Parathyroid adenoma (tissue), 2 donors: ENCODE results near the gene SORL1-AS1.

Source experiments
- H2AFZ ChIP-seq: fragments of 300-600 bp; sonication (generic); one replicate; pipeline ENCODE4 v1.7.0; 2017; ENCODE audit warnings: antibody characterized with exemption, mild to moderate bottlenecking
- H3K27ac ChIP-seq: fragments of 300-600 bp; sonication (generic); one replicate; pipeline ENCODE4 v1.7.0; 2017
- H3K27me3 ChIP-seq: fragments of 300-600 bp; sonication (generic); one replicate; pipeline ENCODE4 v1.7.0; 2017; ENCODE audit warnings: low read length; ENCODE audit not compliant: control insufficient read depth, insufficient read depth
- H3K36me3 ChIP-seq: fragments of 300-600 bp; sonication (generic); one replicate; pipeline ENCODE4 v1.7.0; 2017; ENCODE audit warnings: low read length; ENCODE audit not compliant: control insufficient read depth, insufficient read depth
- H3K4me1 ChIP-seq: fragments of 300-600 bp; sonication (generic); one replicate; pipeline ENCODE4 v1.7.0; 2017; ENCODE audit warnings: control low read depth
- H3K4me2 ChIP-seq: fragments of 300-600 bp; sonication (generic); one replicate; pipeline ENCODE4 v1.7.0; 2017; ENCODE audit warnings: low read length
- H3K4me3 ChIP-seq: fragments of 300-600 bp; sonication (generic); one replicate; pipeline ENCODE4 v1.7.0; 2017; ENCODE audit warnings: low read depth, low read length
- H3K79me2 ChIP-seq: fragments of 300-600 bp; sonication (generic); one replicate; pipeline ENCODE4 v1.7.0; 2017; ENCODE audit warnings: control low read depth
- H3K9ac ChIP-seq: fragments of 300-600 bp; sonication (generic); one replicate; pipeline ENCODE4 v1.7.0; 2017; ENCODE audit warnings: mild to moderate bottlenecking
- H3K9me3 ChIP-seq: fragments of 300-600 bp; sonication (generic); one replicate; pipeline ENCODE4 v1.7.0; 2017; ENCODE audit warnings: low read length; ENCODE audit not compliant: control insufficient read depth
- TF ChIP-seq, protein P1 (sequence below): fragments of 300-600 bp; sonication (generic); IDR thresholded peaks from one replicate; pipeline ENCODE4 v1.7.0; 2017; ENCODE audit warnings: antibody characterized with exemption, mild to moderate bottlenecking
- donor health status: primary hyperparathyroidism.

The SORL1-AS1 gene

DNA sequence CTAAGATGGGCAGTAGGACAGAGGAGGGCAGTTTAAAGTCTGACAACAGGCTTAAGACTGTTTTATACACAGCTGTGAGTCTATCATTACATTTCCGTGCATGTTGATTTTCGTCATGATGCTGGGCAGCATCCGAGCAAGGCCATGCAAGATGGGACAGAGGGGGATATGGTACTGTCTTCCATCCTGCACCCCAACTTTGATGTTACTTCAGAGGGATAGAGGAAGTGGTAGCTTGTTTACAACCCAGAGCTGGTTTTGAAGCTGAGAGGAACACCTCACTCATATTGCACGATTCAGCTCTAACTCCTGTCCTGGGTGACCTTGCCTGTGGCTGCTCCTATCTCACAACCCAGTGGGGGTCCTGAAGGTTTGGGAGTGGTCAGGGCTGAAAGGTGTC, 3.6 kb downstream of the SORL1-AS1 start:
- H3K27ac ChIP-seq = no peak overlapping the region

DNA sequence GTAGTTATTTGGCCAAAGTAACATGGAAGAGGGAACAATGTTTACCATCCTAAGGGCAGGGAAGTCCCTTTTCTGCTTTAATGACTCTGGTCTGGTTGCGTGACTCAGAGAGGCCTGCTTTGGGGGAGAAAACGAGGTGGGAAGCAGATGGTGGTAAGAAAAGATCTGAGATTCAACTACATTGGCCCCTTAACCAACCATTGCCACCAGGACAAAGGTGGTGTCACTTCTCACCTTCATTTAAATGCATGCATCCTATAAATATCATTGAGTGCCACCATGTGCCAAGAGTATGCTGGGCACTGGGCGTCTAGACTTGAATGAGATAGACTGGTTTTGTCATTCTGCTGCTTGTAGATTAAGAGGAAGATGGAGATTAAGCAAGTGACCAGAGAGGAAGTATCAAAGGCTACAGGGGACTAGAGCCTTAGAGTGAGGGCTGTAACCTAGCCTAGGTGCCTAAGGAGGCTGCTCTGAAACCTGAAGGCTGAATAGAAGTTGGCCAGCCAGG, 4.3 kb downstream of the SORL1-AS1 start:
- H3K79me2 ChIP-seq = no peaks in the 10 kb centered on the region
- H3K9ac ChIP-seq = no peak overlapping the region
- no peak overlapping the region for H3K4me3 ChIP-seq
- TF ChIP-seq, protein P1, sequence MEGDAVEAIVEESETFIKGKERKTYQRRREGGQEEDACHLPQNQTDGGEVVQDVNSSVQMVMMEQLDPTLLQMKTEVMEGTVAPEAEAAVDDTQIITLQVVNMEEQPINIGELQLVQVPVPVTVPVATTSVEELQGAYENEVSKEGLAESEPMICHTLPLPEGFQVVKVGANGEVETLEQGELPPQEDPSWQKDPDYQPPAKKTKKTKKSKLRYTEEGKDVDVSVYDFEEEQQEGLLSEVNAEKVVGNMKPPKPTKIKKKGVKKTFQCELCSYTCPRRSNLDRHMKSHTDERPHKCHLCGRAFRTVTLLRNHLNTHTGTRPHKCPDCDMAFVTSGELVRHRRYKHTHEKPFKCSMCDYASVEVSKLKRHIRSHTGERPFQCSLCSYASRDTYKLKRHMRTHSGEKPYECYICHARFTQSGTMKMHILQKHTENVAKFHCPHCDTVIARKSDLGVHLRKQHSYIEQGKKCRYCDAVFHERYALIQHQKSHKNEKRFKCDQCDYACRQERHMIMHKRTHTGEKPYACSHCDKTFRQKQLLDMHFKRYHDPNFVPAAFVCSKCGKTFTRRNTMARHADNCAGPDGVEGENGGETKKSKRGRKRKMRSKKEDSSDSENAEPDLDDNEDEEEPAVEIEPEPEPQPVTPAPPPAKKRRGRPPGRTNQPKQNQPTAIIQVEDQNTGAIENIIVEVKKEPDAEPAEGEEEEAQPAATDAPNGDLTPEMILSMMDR = no peak
- H3K27me3 ChIP-seq = no peaks in the 10 kb centered on the region
- H3K36me3 ChIP-seq = no peaks in the 10 kb centered on the region
- no peaks in the 10 kb centered on the region for H3K4me1 ChIP-seq
- H3K27ac ChIP-seq = no peak overlapping the region
- H3K4me2 ChIP-seq = no peak overlapping the region
- H3K9me3 ChIP-seq = no peaks in the 10 kb centered on the region
- H2AFZ ChIP-seq = no peak overlapping the region

More for the DNA sequence above, 3.6 kb downstream of the SORL1-AS1 start:
- H3K36me3 ChIP-seq = no peaks in the 10 kb centered on the region
- H3K4me3 ChIP-seq = no peak overlapping the region
- H3K27me3 ChIP-seq = no peaks in the 10 kb centered on the region
- no peak overlapping the region for H2AFZ ChIP-seq
- no peak overlapping the region for H3K9ac ChIP-seq
- no peaks in the 10 kb centered on the region for H3K79me2 ChIP-seq
- no peak overlapping the region for H3K4me2 ChIP-seq
- H3K9me3 ChIP-seq = no peaks in the 10 kb centered on the region
- no peaks in the 10 kb centered on the region for H3K4me1 ChIP-seq
- TF ChIP-seq, protein P1 = no peak

DNA sequence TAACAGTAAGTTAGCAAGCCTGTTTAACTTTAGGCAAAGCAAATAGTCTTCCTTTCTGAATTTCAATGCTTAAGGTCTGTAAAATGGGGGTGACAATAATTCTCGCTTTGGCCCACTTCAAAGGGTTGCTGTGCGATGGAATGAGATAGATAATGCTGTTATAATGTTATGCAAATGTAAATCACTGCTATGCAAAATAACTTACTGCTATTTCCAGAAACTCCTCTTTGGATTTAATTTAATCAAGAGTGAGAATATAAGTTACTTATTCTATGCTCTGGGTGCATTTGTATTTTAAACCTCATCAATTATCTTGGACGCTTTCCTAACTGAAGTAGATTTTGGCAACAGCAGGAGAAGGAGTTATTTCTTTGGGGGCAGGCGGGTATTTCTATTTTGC, 4.8 kb downstream of the SORL1-AS1 start:
- Histone ChIP-seq H3K4me3 (no peak overlapping the region), H3K27me3 (no peaks in the 10 kb centered on the region), H3K27ac (no peak overlapping the region), H3K9ac (no peak overlapping the region), H3K36me3 (no peaks in the 10 kb centered on the region), H3K79me2 (no peaks in the 10 kb centered on the region), H3K4me1 (no peaks in the 10 kb centered on the region), H2AFZ (no peak overlapping the region), H3K9me3 (no peaks in the 10 kb centered on the region), H3K4me2 (no peak overlapping the region)
- TF ChIP-seq, protein P1 = no peak

DNA sequence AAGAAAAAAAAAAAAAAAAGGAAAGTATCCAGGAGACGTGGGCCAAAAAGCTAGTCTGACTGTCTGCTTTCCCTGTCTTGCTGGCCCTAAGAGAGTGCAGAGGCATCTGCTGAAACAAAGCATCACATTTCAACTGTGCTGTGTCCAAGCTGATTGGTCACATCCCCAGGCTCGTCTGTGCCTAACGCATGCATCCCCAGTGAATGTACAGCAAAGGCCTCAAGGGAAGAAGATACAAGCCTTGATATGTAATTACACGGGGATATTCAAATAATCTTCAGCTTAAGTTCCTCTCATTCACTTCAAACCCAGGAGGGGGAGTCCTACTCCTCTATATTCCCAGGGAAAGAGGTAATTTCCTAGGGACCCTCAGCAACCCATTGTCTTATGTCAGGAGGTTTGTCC, 6.0 kb downstream of the SORL1-AS1 start:
- no peaks in the 10 kb centered on the region for H3K79me2 ChIP-seq
- no peaks in the 10 kb centered on the region for H3K4me1 ChIP-seq
- TF ChIP-seq, protein P1 = no peak
- H3K4me3 ChIP-seq = no peak overlapping the region
- H3K4me2 ChIP-seq = no peak overlapping the region
- no peaks in the 10 kb centered on the region for H3K9me3 ChIP-seq
- no peak overlapping the region for H3K9ac ChIP-seq
- H3K27me3 ChIP-seq = no peaks in the 10 kb centered on the region
- H2AFZ ChIP-seq = no peak overlapping the region
- no peak overlapping the region for H3K27ac ChIP-seq
- H3K36me3 ChIP-seq = no peaks in the 10 kb centered on the region

DNA sequence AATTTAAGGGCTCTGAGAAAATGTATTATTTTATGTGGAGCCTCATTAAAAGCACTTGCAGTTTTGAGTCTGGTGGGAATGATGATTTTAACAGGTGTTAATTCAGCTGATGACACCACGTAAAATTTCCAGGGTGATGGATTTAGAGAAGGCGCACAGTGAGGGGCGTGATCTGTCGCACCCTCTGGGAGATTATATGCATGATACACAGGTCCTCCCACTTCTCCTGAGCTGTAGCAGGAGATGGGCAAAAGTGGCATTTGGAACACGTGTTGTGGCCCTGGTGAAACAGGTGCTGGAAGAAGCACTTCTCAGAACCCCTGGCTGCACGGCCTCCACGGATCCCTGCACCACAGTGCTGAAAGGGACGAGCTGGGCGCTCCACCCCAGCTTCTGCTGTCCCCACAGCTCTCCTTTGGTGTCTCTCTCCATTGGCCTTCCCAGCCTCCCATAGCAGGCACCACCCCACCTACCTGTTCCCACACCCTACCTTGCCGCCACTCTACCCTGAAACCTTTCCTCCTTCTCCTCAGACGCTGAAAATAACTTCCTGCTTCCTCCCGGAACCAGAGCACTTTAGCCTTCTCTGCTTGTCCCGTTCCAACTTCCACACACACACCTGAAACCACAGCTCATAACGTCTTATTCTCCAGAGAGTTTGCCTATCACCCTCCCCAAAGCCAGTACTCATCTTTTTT, 7.5 kb downstream of the SORL1-AS1 start:
- H3K4me1 ChIP-seq = no peaks in the 10 kb centered on the region
- no peaks in the 10 kb centered on the region for H3K79me2 ChIP-seq
- no peak overlapping the region for H3K9ac ChIP-seq
- no peaks in the 10 kb centered on the region for H3K36me3 ChIP-seq
- H3K4me2 ChIP-seq = no peak overlapping the region
- no peaks in the 10 kb centered on the region for H3K9me3 ChIP-seq
- no peak overlapping the region for H3K4me3 ChIP-seq
- H3K27ac ChIP-seq = no peak overlapping the region
- TF ChIP-seq, protein P1 = no peak
- H2AFZ ChIP-seq = no peak overlapping the region
- no peaks in the 10 kb centered on the region for H3K27me3 ChIP-seq
